CD4-positive, alpha-beta T cell (primary cell): ENCODE results near the gene TOE1. TPM values are rescaled to one million over a fixed set of nuclear protein-coding genes. Genes with fewer than 3 reads are reported as not detected.
"Not testable (repeated sequence)": the region's sequence is repeated elsewhere in the genome, so short reads cannot be mapped to it uniquely, and the experiment has no call there.

ENCODE experiments used
- ATAC-seq: fragments of 200-7000 bp; cut with Tn5 transposase; one replicate; pipeline ENCODE4 v1.10.0; 2022; ENCODE audit warnings: mild to moderate bottlenecking; ENCODE audit not compliant: poor library complexity
- CTCF ChIA-PET: fragments of 350-600 bp; sonication (Branson Sonifier 250); formaldehyde crosslinking; loops from one replicate; lab custom pipeline; 2021; ENCODE audit warnings: antibody characterized with exemption, inconsistent platforms; lab: Charles Lee
- POLR2A ChIA-PET: fragments of 350-600 bp; sonication (Branson Sonifier 250); formaldehyde crosslinking; loops from one replicate; lab custom pipeline; 2021; ENCODE audit warnings: antibody characterized with exemption, inconsistent platforms; lab: Charles Lee
- DNase-seq, 14 experiments: peaks; one replicate each; pipeline ENCODE4 v3.0.0-alpha.2; 2013 to 2020; ENCODE audit warnings: mixed read lengths in 2 of 14
- H3K27ac ChIP-seq, 2 donors: one replicate each; pipeline versions ENCODE4 v1.5.1 to v1.7.0; 2013; ENCODE audit warnings: low read length in 2 of 2, low read depth in 1 of 2, mild to moderate bottlenecking in 1 of 2
- H3K27me3 ChIP-seq, 2 experiments: 1 replicate in 1 of 2; 2 replicates in 1 of 2; pipeline versions ENCODE4 v1.6.1 to v1.7.0; 2013; ENCODE audit warnings: low read length in 2 of 2, control low read depth in 1 of 2, mild to moderate bottlenecking in 1 of 2, moderate library complexity in 1 of 2; ENCODE audit not compliant: insufficient read depth in 2 of 2, control insufficient read depth in 1 of 2
- H3K36me3 ChIP-seq: one replicate; pipeline ENCODE4 v1.6.1; 2013; ENCODE audit warnings: low read length, control low read depth; ENCODE audit not compliant: insufficient read depth
- H3K4me1 ChIP-seq: one replicate; pipeline ENCODE4 v1.6.1; 2013; ENCODE audit warnings: low read length, control low read depth; ENCODE audit not compliant: insufficient read depth
- H3K4me3 ChIP-seq: one replicate; pipeline ENCODE4 v1.5.1; 2013; ENCODE audit warnings: mild to moderate bottlenecking, low read length, moderate library complexity
- H3K9me3 ChIP-seq, 2 experiments: 1 replicate in 1 of 2; 2 replicates in 1 of 2; pipeline versions ENCODE4 v1.6.1 to v1.7.0; 2013; ENCODE audit warnings: low read length in 2 of 2, mild to moderate bottlenecking in 2 of 2, control low read depth in 1 of 2, moderate library complexity in 1 of 2; ENCODE audit not compliant: control insufficient read depth in 1 of 2, insufficient read depth in 1 of 2
- H3K27ac Mint-ChIP-seq: one replicate; pipeline ENCODE4 v1.8.0; 2020; ENCODE audit warnings: mixed read lengths
- H3K27me3 Mint-ChIP-seq: one replicate; pipeline ENCODE4 v1.8.0; 2021; ENCODE audit warnings: mixed read lengths
- H3K36me3 Mint-ChIP-seq: one replicate; pipeline ENCODE4 v1.8.0; 2021; ENCODE audit warnings: low read depth, mixed read lengths
- H3K4me1 Mint-ChIP-seq: one replicate; pipeline ENCODE4 v1.8.0; 2021; ENCODE audit warnings: low read depth, mixed read lengths
- H3K4me3 Mint-ChIP-seq: one replicate; pipeline ENCODE4 v1.8.0; 2020; ENCODE audit warnings: mild to moderate bottlenecking, mixed read lengths
- H3K9me3 Mint-ChIP-seq: one replicate; pipeline ENCODE4 v1.8.0; 2020; ENCODE audit warnings: mixed read lengths
- CTCF ChIP-seq: fragments of 200-600 bp; IDR thresholded peaks from one replicate; pipeline ENCODE4 v1.8.0; 2022; ENCODE audit warnings: antibody characterized with exemption, mild to moderate bottlenecking
- intact Hi-C, 2 experiments: fragments of 100-400 bp; cut with DNase I in 1 of 2; cut with micrococcal nuclease in 1 of 2; formaldehyde crosslinking; loops; one replicate each; pipeline versions ENCODE4 v1.15.1 to v1.9.0; 2023 to 2025; cut with DNase I, micrococcal nuclease
- polyA plus RNA-seq, 2 donors: library from polyadenylated mRNA; unstranded; fragments of 120-200 nt; gene quantifications; one replicate each; pipeline ENCODE4 v1.2.1, GENCODE V29; 2013
- total RNA-seq, 174 experiments: library from RNA in 2 of 174; stranded (reverse) in 2 of 174; gene quantifications; one replicate each; pipeline ENCODE4 v1.2.3 and lab custom pipeline; 2021 to 2026

Gene TOE1
- total RNA-seq = 10 to 100 TPM; 44.5 to 46.2 TPM
- polyA plus RNA-seq (2013, experiment 1 of 2) = 7.7 TPM
- polyA plus RNA-seq (2013, experiment 2 of 2) = 8.8 TPM
- 20.0 to 116 (median 45.2) reads per million in 172 experiments for total RNA-seq (lab: John Stamatoyannopoulos, UW)

- peaks cover 38% of the 10 kb centered on the region for H3K36me3 ChIP-seq
- H3K36me3 Mint-ChIP-seq = peaks cover 52% of the 10 kb centered on the region
- ChIA-PET CTCF (interaction anchor here (0.8 to 3.1 kb wide), 13 partner anchors 13 to 329 kb away, joined by 3 to 21 read pairs (median 3); partner anchors contain the start of genes CCDC163, HECTD3, MMACHC and TESK2), POLR2A (interaction anchor here (0.5 to 3.8 kb wide), 40 partner anchors 8 to 1264 kb away, joined by 3 to 163 read pairs (median 9); partner anchors contain the start of genes AKR1A1, BTBD19, CCDC163 and EIF2B3)
- H3K4me1 Mint-ChIP-seq = peaks cover 58% of the 10 kb centered on the region
- H3K9me3 Mint-ChIP-seq = no peaks in the 10 kb centered on the region
- ATAC-seq (peak; percentile 79), DNase-seq (peak; percentile 83 to 94 (median 88))
- H3K4me3 Mint-ChIP-seq = peak within 1 kb of the TSS; percentile 100
- no peaks in the 10 kb centered on the region for H3K27me3 Mint-ChIP-seq
- H3K27ac Mint-ChIP-seq = peak within 1 kb of the TSS; percentile 95
- H3K4me1 ChIP-seq = peaks cover 42% of the 10 kb centered on the region
- no peaks in the 10 kb centered on the region for H3K27me3 ChIP-seq
- intact Hi-C loops = loop anchor here (1.0 to 10.0 kb wide), 12 partner anchors 35 to 708 kb away; partner anchors contain the start of genes NASP (in 2 of the 2), UROD (in 2 of the 2), CCDC163 (in 1 of the 2) and GPBP1L1 (in 1 of the 2)
- peak within 1 kb of the TSS; percentile 98 for H3K4me3 ChIP-seq
- H3K27ac ChIP-seq = peak within 1 kb of the TSS; percentile 98 to 100
- TF ChIP-seq CTCF = no peak
- H3K9me3 ChIP-seq = no peaks in the 10 kb centered on the region
Observed at GRCh38 chr1:45339789-45340558, at the start of gene TOE1, which contains the start of gene MUTYH. TOE1 (plus strand) TSS chr1:45340170; CDS start chr1:45340253, 83 bp downstream. MUTYH (minus strand) TSS chr1:45340440; CDS start chr1:45334505, 5,935 bp downstream.

- H3K9me3 ChIP-seq, intact Hi-C loops, H3K4me3 ChIP-seq, H3K27me3 ChIP-seq, POLR2A ChIA-PET, H3K9me3 Mint-ChIP-seq, H3K27me3 Mint-ChIP-seq, H3K36me3 Mint-ChIP-seq, ATAC-seq, DNase-seq, H3K36me3 ChIP-seq, H3K4me3 Mint-ChIP-seq, H3K27ac ChIP-seq, H3K4me1 Mint-ChIP-seq, H3K4me1 ChIP-seq, H3K27ac Mint-ChIP-seq: not testable (repeated sequence)
- CTCF ChIA-PET = interaction anchor here (1.6 kb wide), 1 partner anchor 13 kb away, joined by 4 read pairs; no protein-coding TSS in a partner anchor
Observed at GRCh38 chr1:45291002-45291401, 49.0 kb upstream of the TOE1 start.

- H3K4me3 ChIP-seq = no peak overlapping the region
- no peak overlapping the region for H3K27ac ChIP-seq
- no peak for TF ChIP-seq CTCF
- no peaks in the 10 kb centered on the region for H3K27me3 Mint-ChIP-seq
- no peaks in the 10 kb centered on the region for H3K36me3 Mint-ChIP-seq
- ATAC-seq (no peak), DNase-seq (no peak)
- POLR2A ChIA-PET = interaction anchor here (1.2 kb wide), 1 partner anchor 26 kb away, joined by 3 read pairs; no protein-coding TSS in a partner anchor
- no peaks in the 10 kb centered on the region for H3K9me3 ChIP-seq
- no peak overlapping the region for H3K27ac Mint-ChIP-seq
- no peaks in the 10 kb centered on the region for H3K4me1 Mint-ChIP-seq
- no peaks in the 10 kb centered on the region for H3K36me3 ChIP-seq
- intact Hi-C loops = no loop called here
- no peaks in the 10 kb centered on the region for H3K9me3 Mint-ChIP-seq
- CTCF ChIA-PET = interaction anchor here (1.6 kb wide), 1 partner anchor 12 kb away, joined by 4 read pairs; no protein-coding TSS in a partner anchor
- H3K4me3 Mint-ChIP-seq = no peak overlapping the region
- no peaks in the 10 kb centered on the region for H3K4me1 ChIP-seq
- no peaks in the 10 kb centered on the region for H3K27me3 ChIP-seq
Observed at GRCh38 chr1:45291716-45292115, 48.3 kb upstream of the TOE1 start.
